CD4-positive, alpha-beta T cell (primary cell): ENCODE measurements around the gene CDHR3. TPM values are rescaled to one million over a fixed set of nuclear protein-coding genes. Genes with fewer than 3 reads are reported as not detected.

Source experiments
- ATAC-seq: fragments of 200-7000 bp; cut with Tn5 transposase; one replicate; pipeline ENCODE4 v1.10.0; 2022; ENCODE audit warnings: mild to moderate bottlenecking; ENCODE audit not compliant: poor library complexity
- CTCF ChIA-PET: fragments of 350-600 bp; sonication (Branson Sonifier 250); formaldehyde crosslinking; loops from one replicate; lab custom pipeline; 2021; ENCODE audit warnings: antibody characterized with exemption, inconsistent platforms; lab: Charles Lee
- POLR2A ChIA-PET: fragments of 350-600 bp; sonication (Branson Sonifier 250); formaldehyde crosslinking; loops from one replicate; lab custom pipeline; 2021; ENCODE audit warnings: antibody characterized with exemption, inconsistent platforms; lab: Charles Lee
- DNase-seq, 14 experiments: peaks; one replicate each; pipeline ENCODE4 v3.0.0-alpha.2; 2013 to 2020; ENCODE audit warnings: mixed read lengths in 2 of 14
- H3K27ac ChIP-seq, 2 donors: one replicate each; pipeline versions ENCODE4 v1.5.1 to v1.7.0; 2013; ENCODE audit warnings: low read length in 2 of 2, low read depth in 1 of 2, mild to moderate bottlenecking in 1 of 2
- H3K27me3 ChIP-seq, 2 experiments: 1 replicate in 1 of 2; 2 replicates in 1 of 2; pipeline versions ENCODE4 v1.6.1 to v1.7.0; 2013; ENCODE audit warnings: low read length in 2 of 2, control low read depth in 1 of 2, mild to moderate bottlenecking in 1 of 2, moderate library complexity in 1 of 2; ENCODE audit not compliant: insufficient read depth in 2 of 2, control insufficient read depth in 1 of 2
- H3K36me3 ChIP-seq: one replicate; pipeline ENCODE4 v1.6.1; 2013; ENCODE audit warnings: low read length, control low read depth; ENCODE audit not compliant: insufficient read depth
- H3K4me1 ChIP-seq: one replicate; pipeline ENCODE4 v1.6.1; 2013; ENCODE audit warnings: low read length, control low read depth; ENCODE audit not compliant: insufficient read depth
- H3K4me3 ChIP-seq: one replicate; pipeline ENCODE4 v1.5.1; 2013; ENCODE audit warnings: mild to moderate bottlenecking, low read length, moderate library complexity
- H3K9me3 ChIP-seq, 2 experiments: 1 replicate in 1 of 2; 2 replicates in 1 of 2; pipeline versions ENCODE4 v1.6.1 to v1.7.0; 2013; ENCODE audit warnings: low read length in 2 of 2, mild to moderate bottlenecking in 2 of 2, control low read depth in 1 of 2, moderate library complexity in 1 of 2; ENCODE audit not compliant: control insufficient read depth in 1 of 2, insufficient read depth in 1 of 2
- H3K27ac Mint-ChIP-seq: one replicate; pipeline ENCODE4 v1.8.0; 2020; ENCODE audit warnings: mixed read lengths
- H3K27me3 Mint-ChIP-seq: one replicate; pipeline ENCODE4 v1.8.0; 2021; ENCODE audit warnings: mixed read lengths
- H3K36me3 Mint-ChIP-seq: one replicate; pipeline ENCODE4 v1.8.0; 2021; ENCODE audit warnings: low read depth, mixed read lengths
- H3K4me1 Mint-ChIP-seq: one replicate; pipeline ENCODE4 v1.8.0; 2021; ENCODE audit warnings: low read depth, mixed read lengths
- H3K4me3 Mint-ChIP-seq: one replicate; pipeline ENCODE4 v1.8.0; 2020; ENCODE audit warnings: mild to moderate bottlenecking, mixed read lengths
- H3K9me3 Mint-ChIP-seq: one replicate; pipeline ENCODE4 v1.8.0; 2020; ENCODE audit warnings: mixed read lengths
- CTCF ChIP-seq: fragments of 200-600 bp; IDR thresholded peaks from one replicate; pipeline ENCODE4 v1.8.0; 2022; ENCODE audit warnings: antibody characterized with exemption, mild to moderate bottlenecking
- intact Hi-C, 2 experiments: fragments of 100-400 bp; cut with DNase I in 1 of 2; cut with micrococcal nuclease in 1 of 2; formaldehyde crosslinking; loops; one replicate each; pipeline versions ENCODE4 v1.15.1 to v1.9.0; 2023 to 2025; cut with DNase I, micrococcal nuclease
- total RNA-seq, 174 experiments: library from RNA in 2 of 174; stranded (reverse) in 2 of 174; gene quantifications; one replicate each; pipeline ENCODE4 v1.2.3 and lab custom pipeline; 2021 to 2026

The CDHR3 gene
- total RNA-seq, 2 experiments from 2014 or later, result 10.3 to 12.2 TPM

GRCh38 chr7:105917659-105918058 lies 45.4 kb upstream of the CDHR3 start:
- H3K27ac ChIP-seq, result no peak overlapping the region
- H3K36me3 ChIP-seq, result no peaks in the 10 kb centered on the region
- ChIA-PET POLR2A (no interaction called here), CTCF (no interaction called here)
- ATAC-seq (no peak), DNase-seq (no peak)
- H3K4me3 Mint-ChIP-seq, result no peak overlapping the region
- H3K36me3 Mint-ChIP-seq, result peaks cover 72% of the 10 kb centered on the region
- no peaks in the 10 kb centered on the region for H3K9me3 Mint-ChIP-seq
- H3K27ac Mint-ChIP-seq, result no peak overlapping the region
- no peak overlapping the region for H3K4me3 ChIP-seq
- intact Hi-C loops, result no loop called here
- no peaks in the 10 kb centered on the region for H3K27me3 Mint-ChIP-seq
- H3K4me1 ChIP-seq, result no peaks in the 10 kb centered on the region
- H3K27me3 ChIP-seq, result no peaks in the 10 kb centered on the region
- no peaks in the 10 kb centered on the region for H3K9me3 ChIP-seq
- H3K4me1 Mint-ChIP-seq, result peaks cover under 1% of the 10 kb centered on the region
- TF ChIP-seq CTCF, result no peak

- Mint-ChIP-seq H3K27me3 (no peaks in the 10 kb centered on the region), H3K36me3 (peaks cover 79% of the 10 kb centered on the region), H3K4me3 (no peak overlapping the region), H3K9me3 (peaks cover 5% of the 10 kb centered on the region), H3K4me1 (peaks cover 29% of the 10 kb centered on the region), H3K27ac (no peak overlapping the region)
- ATAC-seq (no peak), DNase-seq (no peak)
- Histone ChIP-seq H3K27me3 (no peaks in the 10 kb centered on the region), H3K27ac (no peak overlapping the region), H3K9me3 (peaks cover 0 to 5% of the 10 kb centered on the region in 2 experiments), H3K4me1 (peaks cover 13% of the 10 kb centered on the region), H3K4me3 (no peak overlapping the region), H3K36me3 (no peaks in the 10 kb centered on the region)
- ChIA-PET POLR2A (interaction anchor here (0.6 kb wide), 1 partner anchor 594 kb away, joined by 4 read pairs; no protein-coding TSS in a partner anchor), CTCF (interaction anchor here (0.6 kb wide), 1 partner anchor 262 kb away, joined by 3 read pairs; no protein-coding TSS in a partner anchor)
- intact Hi-C loops, result no loop called here
- no peak for TF ChIP-seq CTCF
These were observed 42.3 kb upstream of the CDHR3 start for GRCh38 chr7:105920766-105921165.

- H3K9me3 ChIP-seq, result peaks cover 0 to 5% of the 10 kb centered on the region in 2 experiments
- ATAC-seq (peak; percentile 87), DNase-seq (peak in 6 of 14 experiments; percentile 2 to 66 (median 38))
- intact Hi-C loops, result loop anchor here (1.0 to 5.0 kb wide), 4 partner anchors 48 to 228 kb away; partner anchors contain the start of gene ATXN7L1 (in 1 of the 2)
- H3K4me3 ChIP-seq, result no peak overlapping the region
- H3K4me1 Mint-ChIP-seq, result peaks cover 41% of the 10 kb centered on the region
- H3K4me3 Mint-ChIP-seq, result peak overlapping the region; percentile 22
- no peaks in the 10 kb centered on the region for H3K27me3 Mint-ChIP-seq
- H3K27ac ChIP-seq, result no peak overlapping the region
- TF ChIP-seq CTCF, result no peak
- no peaks in the 10 kb centered on the region for H3K36me3 ChIP-seq
- H3K27me3 ChIP-seq, result no peaks in the 10 kb centered on the region
- CTCF ChIA-PET, result interaction anchor here (0.9 to 1.4 kb wide), 2 partner anchors 229 to 272 kb away, joined by 3 to 4 read pairs; no protein-coding TSS in a partner anchor
- peaks cover 5% of the 10 kb centered on the region for H3K9me3 Mint-ChIP-seq
- peaks cover 16% of the 10 kb centered on the region for H3K4me1 ChIP-seq
- peak overlapping the region; percentile 87 for H3K27ac Mint-ChIP-seq
- peaks cover 47% of the 10 kb centered on the region for H3K36me3 Mint-ChIP-seq
- POLR2A ChIA-PET, result interaction anchor here (0.7 to 2.5 kb wide), 12 partner anchors 12 to 912 kb away, joined by 3 to 16 read pairs (median 4); partner anchors contain the start of gene SYPL1
These were observed 38.1 kb upstream of the CDHR3 start for GRCh38 chr7:105924945-105925344.
